Right ventricle myocardium inferior (tissue), 1 donor: ENCODE data around the gene MICAL2. TPM values are rescaled to one million over a fixed set of nuclear protein-coding genes. Genes with fewer than 3 reads are reported as not detected.

Experiments
- ATAC-seq: fragments of 200-7000 bp; cut with Tn5 transposase; one replicate; pipeline ENCODE4 v1.9.1; 2020; ENCODE audit warnings: mild to moderate bottlenecking, moderate library complexity
- DNase-seq: peaks from one replicate; pipeline ENCODE4 v3.0.0; 2021; ENCODE audit errors: missing footprints
- intact Hi-C: fragments of 100-400 bp; cut with DNase I; formaldehyde crosslinking; loops from one replicate; pipeline ENCODE4 v1.11.0; 2022
- total RNA-seq: library from RNA; stranded (reverse); fragmentation: NEBNext Ultra II Directional; extraction: Animal tissue kit (Norgen Biotek cat#: 25700); gene quantifications from one replicate; pipeline ENCODE4 v1.2.1, GENCODE V29; 2021
- donor health status: DM: no; HTN: yes; CAD: no; lungs with severe emphysema.

The MICAL2 gene
- total RNA-seq, 1 donor from 2014 or later = 42.0 TPM

GRCh38 chr11:12223771-12224536, 113.6 kb downstream of the MICAL2 start:
- ATAC-seq = no peak
- intact Hi-C loops = loop anchor here (5.0 kb wide), 1 partner anchor 42 kb away; no protein-coding TSS in a partner anchor
- DNase-seq = no peak

- intact Hi-C loops = loop anchor here (5.0 kb wide), 1 partner anchor 42 kb away; no protein-coding TSS in a partner anchor
- DNase-seq = peak; percentile 92
- peak; percentile 11 for ATAC-seq
These were observed 114.1 kb downstream of the MICAL2 start for GRCh38 chr11:12224537-12224893.

- intact Hi-C loops = no loop called here
- ATAC-seq = no peak
- DNase-seq = no peak
These were observed 114.8 kb downstream of the MICAL2 start for GRCh38 chr11:12225046-12225739.

- ATAC-seq = no peak
- intact Hi-C loops = no loop called here
These were observed 115.7 kb downstream of the MICAL2 start for GRCh38 chr11:12226093-12226492.

DNA sequence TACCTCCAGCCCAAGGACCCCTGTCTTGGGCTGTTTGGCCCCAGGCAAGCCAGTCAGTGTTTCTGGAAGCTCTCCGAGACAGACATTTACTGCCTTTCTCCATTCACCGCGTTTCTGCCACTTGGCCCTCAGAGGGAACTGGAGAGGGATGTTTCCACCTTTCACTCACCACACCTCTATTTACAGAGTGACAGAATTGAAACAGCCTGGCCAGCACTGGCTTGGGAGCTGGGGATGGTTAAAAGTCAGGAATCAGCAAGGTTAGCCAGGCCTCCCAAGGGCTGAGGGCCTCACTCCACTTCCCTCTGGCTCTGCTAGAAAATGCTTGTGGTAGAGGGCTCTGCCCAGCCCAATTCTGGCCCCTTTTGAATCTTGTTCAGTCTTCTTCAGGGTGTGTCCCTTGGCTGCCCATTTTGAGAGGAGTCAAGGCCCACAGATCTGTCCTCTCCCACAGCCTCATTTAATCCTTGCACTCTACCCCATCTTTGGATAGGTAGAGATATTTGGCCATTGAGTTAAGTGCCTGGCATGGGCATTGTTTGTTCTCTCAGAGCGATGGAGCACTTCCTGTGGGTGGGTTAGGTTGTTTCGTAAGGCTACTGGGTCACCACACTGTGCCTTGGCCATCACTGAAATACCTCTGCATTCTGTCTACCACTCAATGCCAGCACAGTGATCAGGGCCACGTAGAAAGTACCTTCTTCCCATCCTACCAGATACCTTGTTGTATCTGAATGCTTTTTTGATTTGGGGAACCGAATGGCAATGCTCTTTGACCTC, 119.2 kb downstream of the MICAL2 start:
- DNase-seq = no peak
- intact Hi-C loops = no loop called here
- ATAC-seq = no peak

More at GRCh38 chr11:12226093-12226492, 115.7 kb downstream of the MICAL2 start:
- DNase-seq = no peak

- DNase-seq = no peak
- intact Hi-C loops = no loop called here
- no peak for ATAC-seq
These were observed 121.8 kb downstream of the MICAL2 start for GRCh38 chr11:12232160-12232559.

- no peak for ATAC-seq
- intact Hi-C loops = no loop called here
- DNase-seq = no peak
These were observed 122.6 kb downstream of the MICAL2 start for GRCh38 chr11:12232817-12233601.

DNA sequence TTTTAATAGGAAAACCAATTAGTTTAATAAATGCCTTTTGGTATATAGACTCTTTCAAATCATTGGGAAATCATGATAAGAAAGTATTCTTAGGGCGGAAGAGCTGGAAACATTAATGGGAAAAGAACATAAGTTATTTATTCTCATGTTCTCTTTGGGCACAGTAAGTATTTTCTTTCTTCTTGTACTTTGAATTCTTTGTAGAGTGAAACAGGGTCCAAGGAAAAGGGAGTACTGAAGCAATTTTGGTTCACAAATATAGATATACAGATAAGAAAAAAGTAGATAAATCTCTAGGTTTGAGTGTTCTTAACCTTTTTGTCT, 123.2 kb downstream of the MICAL2 start:
- no peak for ATAC-seq
- intact Hi-C loops = no loop called here
- DNase-seq = no peak

- no peak for ATAC-seq
- intact Hi-C loops = no loop called here
- DNase-seq = no peak
These were observed 123.8 kb downstream of the MICAL2 start for GRCh38 chr11:12234221-12234620.

DNA sequence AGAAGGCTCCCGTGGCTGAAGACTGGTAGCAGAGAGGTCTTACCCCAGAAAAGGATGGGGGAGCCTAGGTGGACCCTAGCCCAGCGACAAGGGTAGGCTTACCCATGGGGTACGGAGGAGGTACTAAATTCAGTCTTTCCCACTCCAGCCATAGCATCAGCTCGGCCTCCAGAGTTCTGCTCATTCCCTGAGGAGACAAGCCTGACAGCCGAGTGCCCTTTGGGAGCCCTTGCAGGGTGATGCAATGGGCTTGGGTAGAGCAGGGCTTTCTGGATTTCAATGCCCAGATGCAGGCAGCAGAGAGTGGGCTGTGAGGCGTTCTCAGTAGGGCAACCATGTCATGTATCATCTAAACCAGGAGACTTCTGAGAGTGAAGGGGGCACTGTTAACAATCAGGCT, 124.7 kb downstream of the MICAL2 start:
- ATAC-seq (no peak), DNase-seq (no peak)
- intact Hi-C loops = loop anchor here (5.0 kb wide), 2 partner anchors 47 to 73 kb away; no protein-coding TSS in a partner anchor

- no peak for DNase-seq
- intact Hi-C loops = loop anchor here (5.0 kb wide), 2 partner anchors 47 to 73 kb away; no protein-coding TSS in a partner anchor
- no peak for ATAC-seq
These were observed 125.2 kb downstream of the MICAL2 start for GRCh38 chr11:12235553-12235946.

DNA sequence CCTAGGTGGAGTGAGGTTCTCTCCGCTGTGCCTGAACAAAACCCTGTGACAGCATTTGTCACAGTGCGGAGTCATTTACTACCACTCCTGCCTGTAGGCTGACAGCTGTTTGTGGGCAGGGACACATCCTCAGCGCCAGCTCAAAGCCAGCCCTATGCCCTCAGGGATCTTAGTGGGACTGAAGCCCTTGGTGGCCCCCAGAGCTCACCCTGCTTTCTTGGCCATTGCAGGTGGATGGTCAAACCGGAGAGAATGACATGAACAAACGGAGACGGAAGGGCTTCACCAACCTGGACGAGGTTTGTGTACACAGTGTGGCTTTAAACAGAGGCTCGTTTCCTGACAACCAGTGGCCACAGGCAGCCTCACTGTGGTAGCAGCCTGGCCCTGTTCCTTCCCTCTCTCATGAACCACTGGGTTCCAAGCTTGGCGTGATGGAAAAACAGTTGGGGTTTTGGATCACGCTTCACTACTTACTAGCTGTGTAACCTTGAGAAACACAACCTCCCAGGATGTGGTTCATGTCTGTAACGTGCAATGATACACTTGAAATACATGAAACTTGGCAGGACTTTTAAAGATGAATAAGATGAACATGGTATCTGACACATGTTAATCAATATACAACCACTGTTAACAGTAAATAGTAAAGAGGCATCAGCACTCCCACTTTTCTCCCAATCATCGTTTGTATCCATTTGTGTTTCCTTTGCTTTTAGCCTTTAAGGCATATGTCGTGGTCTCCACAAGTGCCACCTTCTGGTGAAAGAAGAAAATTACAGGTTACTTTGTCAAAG, 125.8 kb downstream of the MICAL2 start:
- no peak for DNase-seq
- intact Hi-C loops = loop anchor here (1.0 to 5.0 kb wide), 4 partner anchors 46 to 189 kb away; no protein-coding TSS in a partner anchor

GRCh38 chr11:12236744-12237101, 126.3 kb downstream of the MICAL2 start:
- intact Hi-C loops = loop anchor here (1.0 to 5.0 kb wide), 4 partner anchors 46 to 189 kb away; no protein-coding TSS in a partner anchor
- DNase-seq = no peak

More for the DNA sequence above, 125.8 kb downstream of the MICAL2 start:
- no peak for ATAC-seq

DNA sequence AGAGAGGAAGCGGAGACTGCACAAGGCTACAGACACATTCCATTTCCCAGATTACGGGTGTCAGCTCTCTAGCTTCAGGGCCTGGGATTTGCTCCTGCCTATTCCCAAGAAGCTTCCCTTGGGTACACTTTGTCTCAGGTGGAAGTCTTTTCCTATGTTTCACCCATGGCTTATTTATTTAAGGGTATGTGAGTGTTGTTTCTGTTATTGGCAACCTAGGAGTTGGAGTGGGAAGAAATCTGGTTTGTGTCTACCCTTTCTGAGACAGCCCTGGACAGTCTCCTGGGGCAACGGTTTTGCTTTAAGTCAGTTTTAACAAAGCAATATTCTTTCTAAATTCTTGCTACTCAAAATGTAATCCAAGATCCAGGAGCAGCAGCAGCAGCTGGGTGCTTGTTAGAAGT, 127.0 kb downstream of the MICAL2 start:
- ATAC-seq (peak; percentile 59), DNase-seq (no peak)
- intact Hi-C loops = loop anchor here (2.0 to 5.0 kb wide), 3 partner anchors 45 to 149 kb away; no protein-coding TSS in a partner anchor

More at GRCh38 chr11:12236744-12237101, 126.3 kb downstream of the MICAL2 start:
- no peak for ATAC-seq

DNA sequence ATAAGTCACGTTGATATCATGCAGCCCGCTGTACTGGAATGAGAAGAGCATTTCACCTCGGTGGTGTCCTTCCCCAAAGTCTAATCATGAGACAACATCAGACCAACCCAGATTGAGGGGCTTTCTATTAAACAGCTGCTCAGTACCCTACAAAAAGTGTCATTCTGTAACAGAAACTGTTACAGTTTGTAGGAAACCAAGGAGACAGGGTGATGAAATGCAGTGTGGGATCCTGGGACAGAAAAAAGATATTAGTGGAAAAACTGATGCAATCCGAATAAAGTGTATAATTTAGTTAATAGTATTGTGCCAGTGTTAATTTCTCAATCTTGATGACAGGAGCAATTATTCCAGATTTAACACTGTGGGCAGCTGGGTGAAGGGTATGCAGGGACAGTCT, 128.0 kb downstream of the MICAL2 start:
- intact Hi-C loops = loop anchor here (5.0 kb wide), 2 partner anchors 44 to 76 kb away; no protein-coding TSS in a partner anchor
- DNase-seq = no peak
- peak; percentile 47 for ATAC-seq

- ATAC-seq (no peak), DNase-seq (no peak)
- intact Hi-C loops = loop anchor here (5.0 kb wide), 2 partner anchors 43 to 77 kb away; no protein-coding TSS in a partner anchor
These were observed 129.0 kb downstream of the MICAL2 start for GRCh38 chr11:12239396-12239795.

GRCh38 chr11:12239804-12240371, 129.5 kb downstream of the MICAL2 start:
- ATAC-seq (no peak), DNase-seq (no peak)

More at GRCh38 chr11:12239804-12240371, 129.5 kb downstream of the MICAL2 start:
- intact Hi-C loops = loop anchor here (5.0 kb wide), 2 partner anchors 42 to 78 kb away; no protein-coding TSS in a partner anchor
